ENCODE measurements around the gene TMEM53. TPM values are rescaled to one million over a fixed set of nuclear protein-coding genes. Genes with fewer than 3 reads are reported as not detected.
A peak's percentile ranks its signal among the peaks of the same experiment; 100 is the strongest.

TMEM53 gene
- total RNA-seq, 2 donors from 2014 or later: 6.2 to 7.6 TPM

DNA sequence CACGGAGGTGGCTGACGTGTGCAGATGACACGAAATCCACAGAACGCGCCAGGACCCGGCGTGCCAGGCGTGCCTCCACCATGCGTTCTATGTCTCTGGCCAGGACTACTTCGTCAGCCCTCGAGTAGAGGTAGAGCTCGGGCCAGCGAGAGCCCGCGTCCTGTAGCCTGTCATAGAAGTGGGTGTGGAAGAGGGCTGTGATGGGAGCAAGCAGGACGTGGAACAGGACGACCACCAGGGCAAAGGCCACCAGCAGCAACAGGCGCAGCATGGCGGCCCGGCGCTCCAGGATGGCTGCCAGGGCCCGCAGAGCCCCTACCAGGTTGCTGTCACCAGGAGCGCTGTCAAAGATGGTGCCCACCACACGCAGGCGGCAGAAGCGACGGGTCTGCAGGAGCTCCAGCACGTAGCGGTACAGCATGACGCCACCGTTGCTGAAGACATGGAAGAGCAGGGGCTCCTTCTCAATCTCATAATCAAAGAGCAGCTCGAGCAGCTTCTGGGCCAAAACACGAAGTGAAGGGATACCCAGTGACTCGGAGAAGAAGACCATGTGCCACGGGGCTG lies 19.6 kb downstream of the TMEM53 start:
- H3K4me3 ChIP-seq: no peak overlapping the region
- H3K9me3 ChIP-seq: no peaks in the 10 kb centered on the region
- no peak overlapping the region for H3K27ac ChIP-seq
- intact Hi-C loops (cut with DNase I): no loop called here
- WGBS, 2 donors: 85 to 91% methylated on average over 32 to 33 of the region's 35 CpGs
- H3K4me1 ChIP-seq: peaks cover 3% of the 10 kb centered on the region
- no peaks in the 10 kb centered on the region for H3K27me3 ChIP-seq
- peaks cover 6 to 9% of the 10 kb centered on the region in 2 donors for H3K36me3 ChIP-seq (replicated peaks in 1 of 2; ENCODE audit: insufficient read depth in 1 of 2, low read depth in 2 of 2)
- no peak for ATAC-seq
- TF ChIP-seq, protein P1, sequence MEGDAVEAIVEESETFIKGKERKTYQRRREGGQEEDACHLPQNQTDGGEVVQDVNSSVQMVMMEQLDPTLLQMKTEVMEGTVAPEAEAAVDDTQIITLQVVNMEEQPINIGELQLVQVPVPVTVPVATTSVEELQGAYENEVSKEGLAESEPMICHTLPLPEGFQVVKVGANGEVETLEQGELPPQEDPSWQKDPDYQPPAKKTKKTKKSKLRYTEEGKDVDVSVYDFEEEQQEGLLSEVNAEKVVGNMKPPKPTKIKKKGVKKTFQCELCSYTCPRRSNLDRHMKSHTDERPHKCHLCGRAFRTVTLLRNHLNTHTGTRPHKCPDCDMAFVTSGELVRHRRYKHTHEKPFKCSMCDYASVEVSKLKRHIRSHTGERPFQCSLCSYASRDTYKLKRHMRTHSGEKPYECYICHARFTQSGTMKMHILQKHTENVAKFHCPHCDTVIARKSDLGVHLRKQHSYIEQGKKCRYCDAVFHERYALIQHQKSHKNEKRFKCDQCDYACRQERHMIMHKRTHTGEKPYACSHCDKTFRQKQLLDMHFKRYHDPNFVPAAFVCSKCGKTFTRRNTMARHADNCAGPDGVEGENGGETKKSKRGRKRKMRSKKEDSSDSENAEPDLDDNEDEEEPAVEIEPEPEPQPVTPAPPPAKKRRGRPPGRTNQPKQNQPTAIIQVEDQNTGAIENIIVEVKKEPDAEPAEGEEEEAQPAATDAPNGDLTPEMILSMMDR (IDR thresholded peaks at IDR 0.05): no peak
- TF ChIP-seq POLR2A (IDR thresholded peaks at IDR 0.05): no peak
- no peak for DNase-seq

DNA sequence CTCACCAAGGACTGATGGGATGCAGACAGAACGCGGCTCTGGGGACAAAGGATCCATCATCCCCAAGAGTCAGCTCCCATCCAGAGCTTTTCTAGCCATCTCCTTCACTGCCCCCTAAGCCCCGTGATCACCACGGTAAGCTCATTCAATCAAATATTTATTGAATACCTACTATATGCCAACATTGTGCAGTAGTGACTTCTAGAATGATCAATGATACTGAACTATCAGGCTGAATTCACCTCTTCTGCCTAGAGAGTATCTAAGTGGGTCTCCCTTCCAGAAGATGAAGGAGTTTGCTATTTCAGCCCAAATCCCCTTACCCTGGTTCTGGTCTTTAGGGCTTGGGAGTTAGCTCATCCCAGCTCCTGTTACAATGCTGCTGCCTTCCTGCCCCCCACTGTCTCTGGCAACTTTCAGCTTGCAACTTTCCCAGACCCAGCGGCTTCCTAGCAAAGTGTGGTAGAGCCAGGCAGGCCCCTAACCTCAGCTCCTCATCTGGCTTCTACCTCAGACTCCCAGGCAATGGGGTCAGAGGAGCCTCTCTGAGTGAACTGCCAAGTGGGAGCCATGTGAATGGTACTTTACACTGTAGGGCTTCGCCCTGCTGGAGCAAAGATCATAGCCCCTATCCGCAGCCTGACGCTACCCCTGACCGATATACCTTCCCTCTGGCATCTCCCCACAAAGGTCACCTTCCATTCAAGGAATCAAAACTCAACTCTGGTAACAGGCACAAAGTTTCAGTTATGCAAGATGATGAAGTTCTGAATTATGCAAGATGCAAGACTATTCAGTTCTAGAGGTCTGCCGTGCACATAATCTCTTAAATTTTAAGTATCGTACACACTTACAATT lies 20.9 kb downstream of the TMEM53 start:
- Histone ChIP-seq H3K4me3 (no peak overlapping the region), H3K9me3 (no peaks in the 10 kb centered on the region), H3K27ac (no peak overlapping the region), H3K4me1 (no peaks in the 10 kb centered on the region), H3K36me3 (replicated peaks in 1 of 2; ENCODE audit: insufficient read depth in 1 of 2, low read depth in 2 of 2) (peaks cover 6 to 17% of the 10 kb centered on the region in 2 donors), H3K27me3 (no peaks in the 10 kb centered on the region)
- intact Hi-C loops (cut with DNase I): no loop called here
- no peak for ATAC-seq
- no peak for DNase-seq
- TF ChIP-seq, protein P1 (IDR thresholded peaks at IDR 0.05): peak in 1 of 7 experiments; percentile 2
- no peak for TF ChIP-seq POLR2A (IDR thresholded peaks at IDR 0.05)
- 61 to 65% methylated on average over 7 to 11 of the region's 11 CpGs for WGBS, 2 donors

DNA sequence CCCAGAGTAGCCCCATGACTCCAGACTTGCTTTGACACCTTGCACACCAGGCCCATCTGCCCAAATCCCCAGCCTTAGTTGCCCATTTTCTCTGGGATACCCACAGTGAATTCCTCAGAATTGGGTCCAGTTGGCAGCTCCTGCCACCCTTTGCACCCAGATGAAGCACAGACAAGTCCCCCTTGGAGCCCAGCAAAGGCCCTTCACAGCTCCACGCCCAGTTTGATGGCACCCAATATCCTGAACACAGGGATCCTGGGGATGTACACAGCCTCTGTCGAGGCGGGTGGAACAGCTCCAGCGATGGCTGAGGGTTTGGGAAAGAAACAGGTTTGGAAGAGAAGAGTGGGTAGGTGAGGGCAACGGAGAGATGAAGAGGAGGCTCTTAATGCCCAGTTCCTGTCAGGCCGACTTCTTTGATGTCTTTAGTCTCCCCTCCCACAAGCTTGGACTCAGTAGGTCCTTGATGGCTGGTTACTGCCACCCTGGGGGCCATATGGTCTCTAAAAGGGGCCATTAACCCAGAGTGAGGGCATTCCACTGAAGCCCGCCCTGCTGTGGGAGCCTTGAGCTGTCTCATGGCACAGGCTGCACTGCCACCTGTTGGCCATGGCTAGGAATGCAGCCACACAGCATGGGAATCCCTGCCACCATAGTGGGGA lies 21.7 kb downstream of the TMEM53 start:
- intact Hi-C loops (cut with DNase I): no loop called here
- no peaks in the 10 kb centered on the region for H3K9me3 ChIP-seq
- TF ChIP-seq, protein P1 (IDR thresholded peaks at IDR 0.05): peak; percentile 87 to 93 (median 91)
- TF ChIP-seq POLR2A (IDR thresholded peaks at IDR 0.05): no peak

DNA sequence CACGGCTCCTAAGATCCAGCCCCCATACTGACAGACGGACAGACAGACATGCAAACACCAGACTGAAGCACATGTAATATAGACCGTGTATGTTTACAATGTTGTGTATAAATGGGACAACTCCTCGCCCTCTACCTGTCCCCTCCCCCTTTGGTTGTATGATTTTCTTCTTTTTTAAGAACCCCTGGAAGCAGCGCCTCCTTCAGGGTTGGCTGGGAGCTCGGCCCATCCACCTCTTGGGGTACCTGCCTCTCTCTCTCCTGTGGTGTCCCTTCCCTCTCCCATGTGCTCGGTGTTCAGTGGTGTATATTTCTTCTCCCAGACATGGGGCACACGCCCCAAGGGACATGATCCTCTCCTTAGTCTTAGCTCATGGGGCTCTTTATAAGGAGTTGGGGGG lies 23.2 kb downstream of the TMEM53 start:
- Histone ChIP-seq H3K9me3 (no peaks in the 10 kb centered on the region), H3K4me3 (no peak overlapping the region), H3K27ac (no peak overlapping the region), H3K4me1 (no peaks in the 10 kb centered on the region), H3K27me3 (no peaks in the 10 kb centered on the region), H3K36me3 (replicated peaks in 1 of 2; ENCODE audit: insufficient read depth in 1 of 2, low read depth in 2 of 2) (peaks cover 6 to 23% of the 10 kb centered on the region in 2 donors)
- intact Hi-C loops (cut with DNase I): no loop called here
- TF ChIP-seq POLR2A (IDR thresholded peaks at IDR 0.05): no peak
- TF ChIP-seq, protein P1 (IDR thresholded peaks at IDR 0.05): no peak
- WGBS, 2 donors: 79 to 81% methylated on average over 8 of the region's 8 CpGs
- no peak for DNase-seq
- no peak for ATAC-seq

More for the DNA sequence above, 21.7 kb downstream of the TMEM53 start:
- DNase-seq: peak; percentile 78 to 89 (median 81)
- Histone ChIP-seq H3K4me3 (no peak overlapping the region), H3K36me3 (replicated peaks in 1 of 2; ENCODE audit: insufficient read depth in 1 of 2, low read depth in 2 of 2) (peaks cover 6 to 20% of the 10 kb centered on the region in 2 donors), H3K27me3 (no peaks in the 10 kb centered on the region), H3K4me1 (no peaks in the 10 kb centered on the region), H3K27ac (no peak overlapping the region)
- peak; percentile 91 for ATAC-seq
- WGBS, 2 donors: 39 to 44% methylated on average over 6 to 7 of the region's 7 CpGs
